Left lung (tissue), 10 donors: ENCODE results near the gene SLC49A3. TPM values are rescaled to one million over a fixed set of nuclear protein-coding genes. Genes with fewer than 3 reads are reported as not detected.
A peak's percentile ranks its signal among the peaks of the same experiment; 100 is the strongest.

Experiments
- ATAC-seq: fragments of 200-7000 bp; cut with Tn5 transposase; one replicate; pipeline ENCODE4 v1.9.1; 2020; ENCODE audit warnings: moderate library complexity
- DNase-seq, 4 donors: peaks; one replicate each; pipeline ENCODE4 v3.0.0-alpha.2; 2013 to 2020
- H3K27ac ChIP-seq, 2 donors: fragments of 200-600 bp; sonication (generic) in 1 of 2; one replicate each; pipeline versions ENCODE4 v1.5.0 to v1.8.0; 2020 to 2021
- H3K27me3 ChIP-seq, 2 donors: fragments of 200-600 bp; sonication (generic) in 1 of 2; one replicate each; pipeline versions ENCODE4 v1.5.0 to v1.8.0; 2020 to 2021
- H3K36me3 ChIP-seq, 2 donors: fragments of 200-600 bp; sonication (generic) in 1 of 2; one replicate each; pipeline versions ENCODE4 v1.5.0 to v1.8.0; 2020 to 2021
- H3K4me1 ChIP-seq, 2 donors: fragments of 200-600 bp; one replicate each; pipeline ENCODE4 v1.8.0; 2021
- H3K4me3 ChIP-seq, 2 donors: fragments of 200-600 bp; sonication (generic) in 1 of 2; one replicate each; pipeline versions ENCODE4 v1.5.0 to v1.8.0; 2020 to 2021; ENCODE audit warnings: mild to moderate bottlenecking in 1 of 2
- H3K9me3 ChIP-seq, 2 donors: fragments of 200-600 bp; sonication (generic) in 1 of 2; one replicate each; pipeline versions ENCODE4 v1.5.0 to v1.8.0; 2020 to 2021
- intact Hi-C, 2 donors: fragments of 100-400 bp; cut with DNase I; formaldehyde crosslinking; loops; one replicate each; pipeline versions ENCODE4 v1.11.2 to v1.14.2; 2022
- polyA plus RNA-seq, 6 donors: library from polyadenylated mRNA; unstranded; fragments of 120-200 nt; gene quantifications; one replicate each; pipeline ENCODE4 v1.2.1, GENCODE V29; 2013; ENCODE audit not compliant: insufficient read length in 6 of 6
- total RNA-seq, 2 donors: library from RNA; stranded (reverse); fragmentation: NEBNext Ultra II Directional; extraction: Animal tissue kit (Norgen Biotek cat#: 25700); gene quantifications; one replicate each; pipeline ENCODE4 v1.2.1, GENCODE V29; 2021
- TF ChIP-seq, protein P1 (sequence below), 2 donors: fragments of 200-600 bp; sonication (generic) in 1 of 2; IDR thresholded peaks; one replicate each; pipeline versions ENCODE4 v1.5.0 to v1.8.0; 2021; ENCODE audit warnings: antibody characterized with exemption in 2 of 2
- donor health status: DM: no; HTN: yes; CAD: no.
- donor health status: DM: no; HTN: no; CAD: no.

Gene SLC49A3
- total and polyA plus RNA-seq, 8 donors = 7.4 to 27.5 (median 8.8) TPM

DNA sequence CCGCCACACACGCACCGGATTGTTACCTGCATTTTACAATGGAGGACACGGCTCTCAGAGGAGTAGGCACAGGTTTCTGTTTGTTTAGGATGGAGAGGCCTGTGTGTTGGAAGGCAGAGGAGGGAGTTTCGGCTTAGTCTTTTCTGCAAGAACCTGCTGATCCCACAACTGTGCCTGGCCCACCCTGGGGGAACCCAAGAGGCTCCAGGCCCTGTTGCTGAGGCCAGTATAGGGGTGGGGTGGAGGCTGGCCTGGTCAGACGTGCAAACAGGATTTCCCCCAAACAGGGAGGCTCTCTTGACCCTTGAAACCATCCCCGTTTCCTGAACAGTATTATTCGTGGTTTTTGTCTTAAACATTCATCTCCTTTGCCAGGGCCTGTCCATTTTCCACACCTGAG, 772 bp upstream of the SLC49A3 start:
- intact Hi-C loops = no loop called here
- Histone ChIP-seq H3K9me3 (no peaks in the 10 kb centered on the region), H3K4me3 (peak overlapping the region; percentile 51 to 59), H3K27me3 (peaks cover 0 to 18% of the 10 kb centered on the region in 2 donors), H3K36me3 (peaks cover 0 to 5% of the 10 kb centered on the region in 2 donors), H3K27ac (peak overlapping the region; percentile 90 to 91), H3K4me1 (peaks cover 26 to 41% of the 10 kb centered on the region in 2 donors)
- ATAC-seq = peak; percentile 2
- TF ChIP-seq, protein P1, sequence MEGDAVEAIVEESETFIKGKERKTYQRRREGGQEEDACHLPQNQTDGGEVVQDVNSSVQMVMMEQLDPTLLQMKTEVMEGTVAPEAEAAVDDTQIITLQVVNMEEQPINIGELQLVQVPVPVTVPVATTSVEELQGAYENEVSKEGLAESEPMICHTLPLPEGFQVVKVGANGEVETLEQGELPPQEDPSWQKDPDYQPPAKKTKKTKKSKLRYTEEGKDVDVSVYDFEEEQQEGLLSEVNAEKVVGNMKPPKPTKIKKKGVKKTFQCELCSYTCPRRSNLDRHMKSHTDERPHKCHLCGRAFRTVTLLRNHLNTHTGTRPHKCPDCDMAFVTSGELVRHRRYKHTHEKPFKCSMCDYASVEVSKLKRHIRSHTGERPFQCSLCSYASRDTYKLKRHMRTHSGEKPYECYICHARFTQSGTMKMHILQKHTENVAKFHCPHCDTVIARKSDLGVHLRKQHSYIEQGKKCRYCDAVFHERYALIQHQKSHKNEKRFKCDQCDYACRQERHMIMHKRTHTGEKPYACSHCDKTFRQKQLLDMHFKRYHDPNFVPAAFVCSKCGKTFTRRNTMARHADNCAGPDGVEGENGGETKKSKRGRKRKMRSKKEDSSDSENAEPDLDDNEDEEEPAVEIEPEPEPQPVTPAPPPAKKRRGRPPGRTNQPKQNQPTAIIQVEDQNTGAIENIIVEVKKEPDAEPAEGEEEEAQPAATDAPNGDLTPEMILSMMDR (IDR thresholded peaks at IDR 0.05) = no peak
- DNase-seq = peak in 1 of 4 donors; percentile 45

DNA sequence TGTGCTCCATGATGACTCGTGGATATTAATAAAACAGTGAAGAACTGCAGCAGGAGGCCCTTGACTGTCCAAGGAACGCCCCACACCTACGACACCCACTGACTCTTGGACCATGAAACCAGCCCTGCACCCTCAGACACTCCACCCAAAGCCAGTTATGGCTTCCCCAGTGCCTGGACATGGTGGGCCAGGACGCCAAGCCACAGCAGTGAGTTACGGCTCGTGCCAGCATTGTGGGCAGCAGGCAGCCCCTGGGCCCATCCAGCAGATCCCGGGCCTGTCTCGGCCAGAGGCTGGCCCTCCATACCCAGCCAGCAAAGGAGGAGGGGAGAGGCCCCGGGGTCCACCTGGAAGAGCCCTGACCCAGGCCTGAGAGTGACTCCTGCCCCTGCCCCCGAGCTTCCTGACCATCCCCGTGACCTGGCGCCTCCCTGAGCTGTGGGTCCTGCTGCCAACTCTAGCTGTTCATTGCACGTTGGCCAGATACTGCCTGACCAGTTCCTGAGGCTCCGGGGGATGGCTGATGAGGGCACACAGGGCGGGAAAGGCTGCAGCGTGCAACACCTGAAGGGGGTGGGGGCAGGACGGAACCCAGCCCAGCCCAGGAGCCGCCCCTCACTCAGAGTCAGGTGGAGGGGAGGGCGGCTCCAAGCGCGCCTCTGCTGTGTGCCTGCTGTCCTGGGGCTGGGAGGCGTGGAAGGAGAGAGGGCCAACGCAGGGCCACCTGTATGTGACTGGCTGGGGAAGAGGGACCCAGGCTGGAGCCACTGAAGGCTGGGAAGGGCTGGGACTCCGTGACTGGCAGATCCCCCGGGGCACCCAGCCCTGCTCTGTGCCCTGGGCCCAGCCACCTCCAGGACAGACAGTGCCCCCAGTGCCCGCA, 739 bp downstream of the SLC49A3 start:
- Histone ChIP-seq H3K9me3 (no peaks in the 10 kb centered on the region), H3K27ac (peak overlapping the region; percentile 90 to 91), H3K4me3 (peak overlapping the region; percentile 51 to 59), H3K4me1 (peaks cover 26 to 50% of the 10 kb centered on the region in 2 donors), H3K27me3 (peaks cover 0 to 15% of the 10 kb centered on the region in 2 donors), H3K36me3 (peaks cover 0 to 5% of the 10 kb centered on the region in 2 donors)
- ATAC-seq (peak; percentile 55), DNase-seq (peak in 2 of 4 donors; percentile 56 to 80)
- intact Hi-C loops = no loop called here
- TF ChIP-seq, protein P1 (IDR thresholded peaks at IDR 0.05) = no peak

DNA sequence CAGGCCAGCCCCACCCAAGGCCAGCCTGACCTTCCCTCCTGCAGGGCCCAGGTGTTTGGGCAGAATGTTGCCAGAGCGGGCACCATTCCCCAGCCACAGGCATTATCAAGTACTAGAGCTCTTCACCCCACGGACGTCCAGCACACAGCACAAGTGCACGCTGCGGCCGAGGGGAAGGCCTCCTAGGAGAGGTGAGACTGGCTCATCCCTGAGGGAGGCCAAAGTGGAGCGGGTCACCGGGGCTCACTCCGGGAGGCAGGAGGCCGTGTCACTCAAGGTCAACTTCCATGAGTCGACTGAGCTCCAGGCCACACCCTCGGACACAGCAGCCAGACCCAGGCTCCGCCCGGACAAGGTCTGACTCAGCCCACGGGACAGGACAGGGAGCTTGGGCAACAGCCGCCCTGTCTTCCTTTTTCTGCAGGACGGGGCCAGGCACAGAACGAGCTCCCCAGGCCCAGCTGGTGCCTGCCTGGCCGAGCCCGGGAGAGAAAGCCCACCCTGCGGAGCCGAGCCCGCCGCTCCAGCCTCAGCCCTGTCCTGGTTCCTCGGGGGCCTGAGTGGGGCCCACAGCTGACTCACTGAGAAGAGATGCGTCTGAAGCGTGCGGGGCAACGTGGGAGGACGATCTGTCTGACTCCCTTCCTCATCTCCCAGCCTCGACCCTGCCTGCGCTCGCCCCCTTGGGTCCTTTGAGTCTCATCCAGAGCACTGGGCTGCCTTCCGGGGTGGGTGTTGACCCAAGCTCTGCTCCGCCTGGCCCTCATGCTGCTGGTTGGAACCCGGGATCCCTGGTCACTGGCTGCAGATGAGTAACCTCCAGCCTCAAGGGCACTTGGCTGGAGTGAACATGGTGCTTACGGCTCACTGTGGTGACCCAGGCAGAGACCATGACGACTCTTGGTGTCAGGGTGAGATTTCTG, 1.6 kb downstream of the SLC49A3 start:
- TF ChIP-seq, protein P1 (IDR thresholded peaks at IDR 0.05) = no peak
- Histone ChIP-seq H3K9me3 (no peaks in the 10 kb centered on the region), H3K36me3 (peaks cover 0 to 5% of the 10 kb centered on the region in 2 donors), H3K27ac (peak overlapping the region; percentile 90 to 91), H3K4me3 (peak overlapping the region in 1 of 2 donors; percentile 59), H3K27me3 (peaks cover 0 to 8% of the 10 kb centered on the region in 2 donors), H3K4me1 (peaks cover 26 to 50% of the 10 kb centered on the region in 2 donors)
- intact Hi-C loops = no loop called here
- peak in 2 of 4 donors; percentile 94 to 98 for DNase-seq
- peak; percentile 80 for ATAC-seq

DNA sequence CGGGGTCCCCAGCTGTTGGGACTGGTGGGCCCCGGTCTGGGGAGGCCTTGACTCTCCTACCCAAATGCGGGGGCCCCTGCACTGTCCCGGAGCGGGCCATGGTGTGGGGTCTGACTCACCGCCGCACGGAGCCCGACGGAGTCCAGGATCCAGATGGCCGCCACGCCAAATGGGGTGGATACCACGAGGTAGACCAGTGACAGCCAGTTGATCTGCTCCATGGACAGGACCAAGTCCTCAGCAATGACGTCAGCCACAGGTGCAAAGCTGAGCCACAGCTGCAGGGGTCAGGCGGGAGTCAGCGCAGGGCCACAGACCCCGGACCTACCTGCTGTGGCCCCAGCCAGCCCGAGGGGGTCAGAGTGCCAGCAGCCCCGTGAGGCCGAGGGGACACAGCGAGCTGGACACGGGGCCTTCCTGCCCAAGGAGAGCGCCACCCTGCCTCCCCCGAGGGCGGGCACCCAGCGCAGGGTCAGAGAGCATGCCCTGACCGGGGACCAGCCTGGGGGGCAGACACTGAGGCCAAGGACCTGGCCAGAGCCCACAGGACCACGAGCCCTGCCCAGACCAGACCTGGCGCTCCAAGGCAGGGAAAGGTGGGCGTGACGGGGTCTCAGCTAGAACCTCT, 2.4 kb downstream of the SLC49A3 start:
- Histone ChIP-seq H3K9me3 (no peaks in the 10 kb centered on the region), H3K36me3 (peaks cover 0 to 5% of the 10 kb centered on the region in 2 donors), H3K27ac (peak overlapping the region in 1 of 2 donors; percentile 90), H3K27me3 (peaks cover 0 to 8% of the 10 kb centered on the region in 2 donors), H3K4me1 (peaks cover 26 to 50% of the 10 kb centered on the region in 2 donors), H3K4me3 (no peak overlapping the region)
- intact Hi-C loops = no loop called here
- TF ChIP-seq, protein P1 (IDR thresholded peaks at IDR 0.05) = no peak
- ATAC-seq (no peak), DNase-seq (peak in 1 of 4 donors; percentile 77)
